HG02642 (cell line): ENCODE results near the gene DCUN1D1.

Experiments used
- ATAC-seq: cut with Tn5 transposase; IDR thresholded peaks from one replicate; pipeline ENCODE4 v1.9.1; 2021; ENCODE audit warnings: mild to moderate bottlenecking; ENCODE audit not compliant: unreplicated experiment, poor library complexity

The DCUN1D1 gene

DNA sequence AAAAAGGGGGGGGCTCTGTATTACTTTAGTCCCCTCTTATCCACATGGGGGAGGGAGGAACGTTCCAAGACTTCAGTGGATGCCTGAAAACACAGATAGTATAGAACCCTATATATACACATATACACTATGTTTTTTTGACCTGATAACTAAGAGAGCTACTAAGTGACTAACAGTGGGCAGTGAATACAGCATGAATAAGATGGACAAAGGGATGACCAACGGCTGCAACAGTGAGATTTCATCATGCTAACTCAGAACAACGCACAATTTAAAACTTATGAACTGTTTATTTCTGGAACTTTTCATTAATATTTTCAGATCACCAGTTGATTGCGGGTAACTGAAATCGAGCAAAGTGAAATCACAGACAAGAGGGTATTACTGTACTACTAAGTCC is 7.3 kb downstream of the DCUN1D1 start:
- no peak for ATAC-seq

GRCh38 chr3:182972387-182972786 is 8.0 kb downstream of the DCUN1D1 start:
- no peak for ATAC-seq

DNA sequence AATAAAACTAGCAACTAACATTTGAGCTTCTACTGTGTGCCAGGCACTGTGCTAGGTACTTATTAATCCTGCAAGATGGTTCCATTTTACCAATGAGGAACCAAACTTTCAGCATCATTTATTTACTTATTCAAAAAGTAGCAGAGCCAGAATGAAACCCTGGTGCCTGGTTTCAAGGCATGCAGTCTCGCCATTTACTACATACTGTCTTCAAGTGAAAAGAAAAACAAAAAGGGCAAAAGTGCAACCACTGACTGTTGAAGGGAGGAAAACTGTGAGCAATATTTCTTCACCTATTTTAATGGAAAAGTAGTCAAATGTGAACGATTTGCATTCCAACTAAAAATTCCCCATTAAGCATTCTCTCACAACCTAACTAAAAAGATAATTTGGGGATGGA is 8.7 kb downstream of the DCUN1D1 start:
- ATAC-seq = peak; percentile 47

DNA sequence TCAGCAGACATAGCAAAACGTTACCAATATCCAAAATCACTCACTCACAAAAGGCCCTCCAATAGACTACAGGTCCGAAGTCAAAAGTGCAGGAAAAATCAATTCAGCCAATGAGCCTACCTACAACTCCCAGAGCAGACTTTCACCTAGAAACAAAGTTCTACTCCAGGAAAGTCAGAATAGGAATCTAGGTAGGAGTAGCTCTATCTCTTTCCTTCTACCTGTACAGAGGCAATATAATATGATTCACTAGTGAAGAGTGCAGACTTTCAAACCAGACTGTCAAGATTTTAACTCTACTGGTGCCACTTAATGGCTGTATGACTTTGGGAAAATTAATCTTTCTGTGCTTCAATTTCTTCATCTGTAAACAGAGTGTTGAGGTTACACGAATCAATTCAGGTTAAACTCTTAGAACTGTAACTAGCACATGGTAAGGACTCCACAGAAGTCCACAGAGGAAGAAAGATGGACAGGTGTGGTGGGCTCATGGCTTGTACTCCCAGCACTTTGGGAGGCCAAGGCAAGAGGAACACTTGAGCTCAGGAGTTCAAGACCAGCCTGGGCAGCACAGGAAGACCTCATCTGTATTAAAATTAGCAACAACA is 9.4 kb downstream of the DCUN1D1 start:
- no peak for ATAC-seq

DNA sequence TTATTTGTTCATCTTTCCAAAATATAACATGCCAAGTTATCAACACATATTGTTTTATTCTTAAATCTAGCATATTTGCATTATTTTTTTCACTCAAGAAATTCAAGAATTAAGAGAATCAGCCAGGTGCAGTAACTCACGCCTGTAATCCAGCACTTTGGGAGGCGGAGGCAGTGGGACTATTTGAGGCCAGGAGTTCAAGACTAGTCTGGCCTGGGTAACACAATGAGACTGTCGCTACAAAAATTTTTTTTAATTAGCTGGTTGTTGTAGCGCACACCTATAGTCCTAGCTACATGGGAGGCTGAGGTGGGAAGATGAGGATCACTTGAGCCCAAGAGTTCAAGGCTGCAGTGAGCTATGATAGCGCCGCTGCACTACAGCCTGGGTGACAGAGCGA is 10.5 kb downstream of the DCUN1D1 start:
- ATAC-seq = no peak

GRCh38 chr3:182969277-182969676 is 11.1 kb downstream of the DCUN1D1 start:
- ATAC-seq = no peak

DNA sequence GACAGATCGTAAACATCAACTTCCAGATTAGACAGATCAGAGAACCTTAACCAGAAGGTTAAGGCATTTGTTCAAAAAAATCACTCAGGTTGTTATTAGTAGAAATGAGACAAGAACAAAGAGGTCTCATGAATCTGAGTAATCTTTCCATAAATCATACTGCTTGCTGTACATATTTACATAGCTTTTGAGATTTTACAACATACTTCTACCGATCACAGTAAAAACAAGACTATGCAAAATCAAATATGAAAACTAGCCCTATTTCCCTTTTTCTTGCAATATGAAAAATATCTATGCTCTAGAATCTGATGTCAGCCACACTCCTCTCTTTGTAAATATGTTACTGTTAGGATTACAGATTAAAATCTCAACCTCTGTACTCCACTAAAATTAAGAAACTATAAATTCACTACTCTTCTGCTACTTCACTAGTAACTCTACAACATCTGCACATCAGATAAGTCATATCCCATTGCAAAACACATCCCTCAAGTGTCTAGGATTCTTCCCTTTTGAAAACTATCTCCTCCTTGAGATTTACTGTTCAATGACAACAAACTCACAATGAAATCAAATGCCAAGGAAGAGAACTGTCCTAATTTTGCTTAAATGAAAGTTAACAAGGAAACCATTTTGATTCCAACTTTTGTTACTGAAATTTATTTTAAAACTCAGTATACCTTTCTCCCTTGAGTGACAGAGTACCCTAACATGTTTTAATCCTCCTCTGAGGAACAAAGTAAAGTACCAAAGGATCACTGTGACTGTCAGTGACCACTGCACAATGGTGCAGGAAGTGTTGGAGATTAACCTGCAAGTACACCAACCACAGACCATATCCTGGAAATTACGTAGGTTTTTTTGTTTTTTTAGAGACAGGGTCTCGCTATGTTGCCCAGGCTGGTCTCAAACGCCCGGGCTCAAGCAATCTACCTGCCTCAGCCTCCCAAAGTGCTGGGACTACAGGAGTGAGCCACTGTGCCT is 12.8 kb downstream of the DCUN1D1 start:
- ATAC-seq = peak; percentile 49

DNA sequence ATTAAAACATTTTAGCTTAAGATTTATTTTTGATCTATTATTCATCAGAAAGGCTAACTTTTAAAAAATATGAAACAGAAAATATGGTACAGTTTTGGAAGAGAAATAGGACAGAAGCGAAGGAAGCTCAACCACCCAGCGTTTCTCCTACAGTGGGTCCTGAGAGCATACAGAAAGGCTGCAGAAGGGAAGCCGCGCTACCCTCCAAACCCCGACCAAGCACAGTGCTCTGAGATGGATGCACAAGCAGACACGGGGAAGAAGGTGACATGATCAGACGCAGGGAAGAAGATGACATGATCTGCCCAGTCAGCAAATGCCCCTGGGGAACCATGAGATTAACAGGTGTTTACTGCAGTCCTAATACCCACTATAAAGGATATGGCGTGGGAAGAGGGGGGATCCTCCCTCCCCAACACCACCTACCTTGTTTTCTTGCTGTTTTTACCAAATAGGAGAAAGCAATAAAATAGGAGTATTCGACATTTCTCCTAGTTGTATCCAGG is 14.4 kb downstream of the DCUN1D1 start:
- no peak for ATAC-seq

- no peak for ATAC-seq
Measured at GRCh38 chr3:182964179-182964578, 16.2 kb downstream of the DCUN1D1 start.

DNA sequence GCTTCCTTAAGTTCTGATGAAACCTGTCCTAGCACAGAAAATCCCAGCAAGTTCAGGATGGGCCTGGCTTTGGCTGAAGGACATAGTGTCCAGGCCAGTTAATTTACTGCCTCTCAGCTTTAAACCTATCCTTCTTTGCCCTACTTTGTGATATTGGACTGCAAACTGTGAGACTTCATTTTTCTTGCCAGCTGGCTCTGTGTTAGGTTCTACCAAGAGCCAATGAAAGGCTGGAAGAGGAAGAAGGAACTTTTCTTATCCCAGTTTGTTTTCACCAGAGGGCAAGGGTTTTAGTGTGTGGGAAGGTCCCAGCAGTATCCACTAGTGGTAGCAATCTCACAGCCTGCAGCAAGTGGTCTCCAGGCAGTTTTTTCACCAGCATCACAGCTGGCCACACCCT is 18.2 kb downstream of the DCUN1D1 start:
- no peak for ATAC-seq

DNA sequence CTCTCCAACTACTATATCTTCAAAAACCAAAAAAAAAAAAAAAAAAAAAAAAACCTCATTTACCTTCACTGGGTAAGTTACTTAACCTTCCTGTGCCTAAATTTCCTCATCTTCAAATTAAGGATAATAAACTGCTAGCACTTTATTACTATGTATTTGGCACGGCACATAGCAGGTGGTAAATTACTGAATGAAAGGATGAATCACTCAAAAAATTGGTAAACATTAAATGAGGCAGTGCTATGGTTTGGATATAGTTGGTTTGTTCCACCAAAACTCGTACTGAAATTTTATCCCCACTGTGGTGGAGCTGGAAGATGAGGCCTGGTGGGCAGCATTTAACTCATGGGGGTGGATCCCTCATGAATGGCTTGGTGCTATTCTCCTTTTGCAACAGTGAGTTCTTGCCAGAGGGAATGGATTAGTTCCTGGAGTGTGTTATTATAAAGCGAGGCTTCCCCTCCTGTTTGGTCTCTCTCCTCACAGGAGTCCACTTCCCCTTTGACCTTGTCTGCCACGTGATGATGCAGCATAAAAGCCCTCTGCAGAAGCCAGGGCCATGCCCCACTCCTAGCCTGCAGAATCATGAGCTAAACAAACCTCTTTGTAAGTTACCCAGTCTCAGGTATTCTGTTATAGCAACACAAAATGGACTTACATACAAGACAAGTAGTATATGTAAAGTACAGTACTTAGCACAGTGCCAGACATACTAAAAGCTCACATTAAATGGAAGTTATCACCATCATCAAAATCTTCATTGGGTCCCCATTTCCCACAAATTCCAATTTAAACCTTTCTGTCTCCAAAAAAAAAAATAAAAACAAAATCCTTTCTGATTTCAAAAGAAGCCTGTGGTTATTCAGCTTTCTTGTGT is 20.6 kb downstream of the DCUN1D1 start:
- ATAC-seq = no peak

DNA sequence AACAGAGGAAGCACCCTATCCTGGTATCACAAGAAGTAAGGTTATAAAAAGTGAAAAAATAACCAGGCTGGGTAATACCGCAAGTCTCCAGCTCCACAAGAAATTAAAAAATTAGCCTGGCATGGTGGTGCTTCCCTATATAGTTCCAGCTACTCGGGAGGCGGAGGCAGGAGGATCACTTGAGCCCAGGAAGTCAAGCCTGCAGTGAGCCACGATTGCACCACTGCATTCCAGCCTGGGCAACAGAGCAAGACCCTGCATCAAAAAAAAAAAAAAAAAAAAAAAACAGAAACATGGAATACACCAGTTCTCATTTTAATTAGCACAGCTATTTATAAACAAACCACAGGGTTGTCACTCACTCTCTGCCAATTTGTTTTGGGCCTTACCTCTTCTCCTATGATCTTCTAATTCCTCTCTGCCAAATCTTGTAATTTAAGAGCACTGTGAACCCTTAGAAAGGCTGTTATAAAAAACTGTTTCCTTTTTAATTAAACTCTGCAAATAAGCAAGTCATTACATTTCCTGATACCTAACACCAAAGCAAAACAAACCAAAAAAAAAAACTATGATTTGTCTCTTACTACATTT is 22.6 kb downstream of the DCUN1D1 start:
- ATAC-seq = no peak

DNA sequence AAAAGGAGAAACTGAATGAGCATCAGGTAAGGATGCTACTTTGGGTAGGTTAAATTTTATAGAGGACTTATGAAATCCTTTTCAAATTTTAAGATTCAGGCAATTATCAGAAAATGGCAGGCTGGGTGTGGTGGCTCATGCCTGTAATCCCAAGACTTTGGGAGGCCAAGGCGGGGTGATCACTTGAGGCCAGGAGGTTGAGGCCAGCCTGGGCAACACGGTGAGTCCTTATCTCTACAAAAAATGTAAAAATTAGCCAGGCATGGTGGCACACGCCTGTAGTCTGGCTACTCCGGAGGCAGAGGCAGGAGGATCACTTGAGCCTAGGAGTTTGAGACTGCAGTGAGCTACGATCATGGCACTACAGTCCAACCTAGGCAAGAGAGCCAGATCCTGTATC is 23.1 kb downstream of the DCUN1D1 start:
- ATAC-seq = no peak

DNA sequence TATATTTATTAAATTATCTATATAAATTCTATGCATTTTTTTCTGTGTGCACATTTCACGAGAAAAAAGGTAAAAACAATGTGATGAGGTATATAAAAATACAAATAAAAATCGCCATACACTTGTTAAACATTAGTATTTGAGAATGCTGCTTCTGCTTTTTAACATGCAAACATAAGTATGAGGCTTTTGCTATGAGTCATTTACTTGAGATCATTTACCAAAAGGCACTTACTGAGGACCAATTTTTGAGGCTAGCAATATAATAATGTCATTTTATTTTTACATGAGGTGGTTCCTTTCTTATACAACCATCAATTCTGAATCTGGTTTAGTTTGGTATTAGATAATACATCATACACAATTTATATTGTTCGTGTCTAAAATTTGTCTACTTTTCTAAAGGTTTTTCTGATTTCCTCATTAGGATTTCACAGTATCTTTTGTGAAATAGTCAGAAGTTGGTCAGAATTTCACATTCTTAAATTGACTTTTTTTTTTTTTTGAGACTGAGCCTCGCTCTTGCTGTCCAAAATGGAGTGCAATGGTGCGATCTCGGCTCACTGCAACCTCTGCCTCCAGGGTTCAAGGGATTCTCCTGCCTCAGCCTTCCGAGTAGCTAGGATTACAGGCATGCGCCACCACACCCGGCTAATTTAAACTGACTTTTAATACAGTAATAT is 25.6 kb downstream of the DCUN1D1 start:
- peak; percentile 76 for ATAC-seq

DNA sequence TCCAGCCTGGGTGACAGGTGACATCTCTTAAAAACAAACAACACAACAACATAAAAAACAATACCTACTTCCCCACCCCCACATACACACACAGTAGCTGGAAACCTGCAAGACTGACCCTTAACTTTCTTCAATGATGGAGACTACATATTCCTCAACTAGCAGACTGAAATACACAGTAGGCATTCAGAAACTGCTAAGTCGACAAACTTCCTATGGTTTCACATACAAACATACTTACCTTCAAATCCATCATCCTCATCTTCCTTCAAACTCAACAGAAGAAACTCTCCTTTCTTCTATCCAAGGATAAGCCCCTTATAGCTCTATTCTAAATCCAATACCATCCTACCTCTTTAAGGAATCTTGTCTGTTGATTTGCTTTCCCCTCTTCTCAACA is 30.6 kb downstream of the DCUN1D1 start:
- ATAC-seq = no peak

DNA sequence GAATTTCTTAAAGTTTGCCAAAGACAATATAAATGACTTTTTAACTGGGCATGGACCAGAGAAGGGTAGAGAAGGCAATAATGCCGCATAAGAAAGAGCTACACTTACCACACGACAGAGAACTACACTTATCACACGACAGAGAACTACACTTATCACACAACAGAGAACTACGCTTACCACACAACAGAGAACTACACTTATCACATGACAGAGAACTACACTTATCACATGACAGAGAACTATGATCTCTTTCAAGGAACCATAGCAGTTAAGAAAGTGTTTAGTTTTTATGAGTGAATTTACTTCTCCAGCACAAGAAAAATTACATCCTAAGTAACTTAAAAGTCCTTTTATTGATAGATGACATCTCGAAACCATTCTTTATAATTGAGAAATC is 32.0 kb downstream of the DCUN1D1 start:
- no peak for ATAC-seq

DNA sequence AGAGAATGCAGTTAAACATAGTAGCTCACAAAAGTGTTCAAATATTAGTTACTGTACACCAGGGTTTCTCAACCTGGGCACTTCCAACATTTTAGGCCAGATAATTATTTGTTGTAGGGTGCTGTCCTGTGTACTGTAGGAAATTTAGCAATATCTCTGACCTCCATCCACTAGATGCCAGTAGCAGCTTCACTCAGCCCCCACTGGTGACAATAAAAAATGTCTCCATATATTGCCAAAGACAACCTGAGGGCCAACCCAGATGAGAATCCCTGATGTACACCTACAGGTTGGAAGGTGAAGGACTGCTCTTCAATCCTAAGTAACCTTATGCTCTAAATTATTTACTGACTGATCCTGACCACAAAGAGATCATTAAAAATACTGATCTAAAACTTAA is 32.5 kb downstream of the DCUN1D1 start:
- no peak for ATAC-seq

DNA sequence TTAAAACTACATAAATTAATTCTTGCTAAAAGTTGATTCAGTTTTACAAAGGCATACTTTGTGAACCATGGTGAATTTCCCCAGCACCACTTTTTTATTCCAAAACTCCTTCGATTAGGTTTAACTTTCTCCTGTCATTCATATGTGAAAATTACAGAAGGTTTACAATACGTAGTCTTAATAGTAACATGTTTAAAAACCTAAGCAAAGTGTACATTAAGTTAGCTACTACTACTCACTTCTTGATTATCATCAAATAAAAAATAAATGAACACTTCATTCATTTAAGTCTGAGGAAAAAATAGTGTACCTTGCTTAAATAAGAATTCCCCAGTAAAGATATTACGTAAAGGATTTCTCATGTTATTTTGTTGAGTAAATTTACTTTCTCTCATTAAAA is 38.6 kb downstream of the DCUN1D1 start:
- no peak for ATAC-seq

DNA sequence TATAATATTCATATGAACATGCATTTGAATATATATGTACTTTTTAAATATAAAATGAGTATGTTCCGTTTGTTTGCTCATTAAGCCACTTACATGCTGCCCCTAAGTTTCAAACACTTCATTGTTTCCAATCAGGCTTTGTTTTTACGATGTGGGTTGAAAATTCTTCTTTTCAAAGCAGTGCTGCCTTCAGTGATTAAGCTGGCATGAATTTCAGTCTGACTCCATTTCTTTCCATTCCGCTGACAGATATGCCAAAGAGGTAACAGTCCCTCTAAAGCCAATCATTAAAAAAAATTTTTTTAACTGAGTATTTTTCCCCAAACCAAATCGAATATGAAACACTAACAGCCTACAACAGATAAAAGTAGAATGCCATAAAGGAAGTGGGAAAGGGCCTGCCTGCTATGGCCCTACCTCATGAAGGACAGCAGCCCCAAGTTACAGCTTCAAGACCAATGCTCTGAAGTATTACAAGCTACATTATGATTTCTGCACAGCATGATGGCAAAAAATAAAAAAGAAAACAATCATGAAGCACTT is 40.0 kb downstream of the DCUN1D1 start:
- no peak for ATAC-seq
